Measurements from ENCODE around the gene TMEM131. TPM values are rescaled to one million over a fixed set of nuclear protein-coding genes. Genes with fewer than 3 reads are reported as not detected.
A peak's percentile ranks its signal among the peaks of the same experiment; 100 is the strongest.

TMEM131 gene
- total and polyA plus RNA-seq, 7 donors: 4.8 to 37.5 (median 24.3) TPM

- H3K9me3 ChIP-seq: no peaks in the 10 kb centered on the region
- TF ChIP-seq CTCF (IDR thresholded peaks at IDR 0.05) (no peak), POLR2A (IDR thresholded peaks at IDR 0.05) (no peak), EP300 (IDR thresholded peaks at IDR 0.05) (no peak), POLR2AphosphoS5 (IDR thresholded peaks at IDR 0.05) (no peak)
- intact Hi-C loops (cut with DNase I): no loop called here
- H3K4me1 ChIP-seq: peaks cover 0 to 41% (median 32%) of the 10 kb centered on the region in 4 donors
- no peak for DNase-seq
- no peaks in the 10 kb centered on the region for H3K27me3 ChIP-seq
- H3K27ac ChIP-seq: peak overlapping the region in 3 of 4 donors; percentile 22 to 63 (median 58)
- H3K36me3 ChIP-seq: no peaks in the 10 kb centered on the region
- WGBS, 2 donors: 84 to 91% methylated on average over 4 of the region's 4 CpGs
- no peak overlapping the region for H3K4me3 ChIP-seq
Measured at GRCh38 chr2:97871096-97871780, 124.5 kb downstream of the TMEM131 start.

- 37 to 76% methylated on average over 4 of the region's 4 CpGs for WGBS, 2 donors
- intact Hi-C loops (cut with DNase I): no loop called here
- peaks cover 0 to 41% (median 32%) of the 10 kb centered on the region in 4 donors for H3K4me1 ChIP-seq
- H3K27ac ChIP-seq: peak overlapping the region in 3 of 4 donors; percentile 55 to 63 (median 58)
- H3K4me3 ChIP-seq: no peak overlapping the region
- no peaks in the 10 kb centered on the region for H3K9me3 ChIP-seq
- no peaks in the 10 kb centered on the region for H3K27me3 ChIP-seq
- H3K36me3 ChIP-seq: no peaks in the 10 kb centered on the region
- DNase-seq: no peak
- TF ChIP-seq POLR2A (IDR thresholded peaks at IDR 0.05) (no peak), EP300 (IDR thresholded peaks at IDR 0.05) (no peak), CTCF (IDR thresholded peaks at IDR 0.05) (no peak), POLR2AphosphoS5 (IDR thresholded peaks at IDR 0.05) (no peak)
Measured at GRCh38 chr2:97870396-97870843, 125.3 kb downstream of the TMEM131 start.

- no peak overlapping the region for H3K4me3 ChIP-seq
- WGBS, 2 donors: 78 to 88% methylated on average over 6 of the region's 6 CpGs
- TF ChIP-seq CTCF (IDR thresholded peaks at IDR 0.05): no peak
- TF ChIP-seq EP300 (IDR thresholded peaks at IDR 0.05): no peak
- no peak for TF ChIP-seq POLR2AphosphoS5 (IDR thresholded peaks at IDR 0.05)
- TF ChIP-seq POLR2A (IDR thresholded peaks at IDR 0.05): no peak
- DNase-seq: no peak
- H3K9me3 ChIP-seq: no peaks in the 10 kb centered on the region
- no peaks in the 10 kb centered on the region for H3K27me3 ChIP-seq
- no peaks in the 10 kb centered on the region for H3K36me3 ChIP-seq
- H3K4me1 ChIP-seq: peaks cover 0 to 41% (median 32%) of the 10 kb centered on the region in 4 donors
- intact Hi-C loops (cut with DNase I): no loop called here
- H3K27ac ChIP-seq: peak overlapping the region in 3 of 4 donors; percentile 55 to 63 (median 58)
Measured at GRCh38 chr2:97869722-97870346, 125.9 kb downstream of the TMEM131 start.

- H3K27me3 ChIP-seq: no peaks in the 10 kb centered on the region
- peaks cover 0 to 41% (median 32%) of the 10 kb centered on the region in 4 donors for H3K4me1 ChIP-seq
- DNase-seq: no peak
- intact Hi-C loops (cut with DNase I): no loop called here
- H3K36me3 ChIP-seq: no peaks in the 10 kb centered on the region
- no peaks in the 10 kb centered on the region for H3K9me3 ChIP-seq
- H3K27ac ChIP-seq: peak overlapping the region in 2 of 4 donors; percentile 58 to 63
- H3K4me3 ChIP-seq: no peak overlapping the region
- TF ChIP-seq POLR2AphosphoS5 (IDR thresholded peaks at IDR 0.05) (no peak), EP300 (IDR thresholded peaks at IDR 0.05) (no peak), CTCF (IDR thresholded peaks at IDR 0.05) (no peak), POLR2A (IDR thresholded peaks at IDR 0.05) (no peak)
- 80 to 83% methylated on average over 5 of the region's 5 CpGs for WGBS, 2 donors
Measured at GRCh38 chr2:97868986-97869721, 126.6 kb downstream of the TMEM131 start.

All from sigmoid colon (tissue), 7 donors.